ENCODE data around the gene CFAP100. TPM values are rescaled to one million over a fixed set of nuclear protein-coding genes. Genes with fewer than 3 reads are reported as not detected.

CFAP100 gene
- total RNA-seq, 1 experiment from 2014 or later = not detected

GRCh38 chr3:126347543-126348161 is 47.1 kb upstream of the CFAP100 start:
- H3K36me3 Mint-ChIP-seq (ENCODE audit: insufficient read depth, unreplicated experiment) = no peaks in the 10 kb centered on the region
- CTCF ChIA-PET = no interaction called here
- BruUV-seq (replicated peaks) = no TSS peak
- intact Hi-C loops (cut with micrococcal nuclease; ENCODE audit: unreplicated experiment) = no loop called here
- H3K4me3 Mint-ChIP-seq (ENCODE audit: low read depth, unreplicated experiment) = no peak overlapping the region
- no peaks in the 10 kb centered on the region for H3K9me3 Mint-ChIP-seq (ENCODE audit: low read depth, unreplicated experiment)
- no peaks in the 10 kb centered on the region for H3K27me3 Mint-ChIP-seq (ENCODE audit: unreplicated experiment)
- no peak for TF ChIP-seq CTCF (IDR thresholded peaks at IDR 0.05; ENCODE audit: unreplicated experiment)
- DNase-seq = peak; percentile 0
- H3K4me1 Mint-ChIP-seq (ENCODE audit: low read depth, unreplicated experiment) = no peaks in the 10 kb centered on the region
- H3K27ac Mint-ChIP-seq (ENCODE audit: unreplicated experiment) = no peak overlapping the region

GRCh38 chr3:126348308-126348920 is 46.3 kb upstream of the CFAP100 start:
- Mint-ChIP-seq H3K4me3 (ENCODE audit: low read depth, unreplicated experiment) (no peak overlapping the region), H3K27me3 (ENCODE audit: unreplicated experiment) (no peaks in the 10 kb centered on the region), H3K4me1 (ENCODE audit: low read depth, unreplicated experiment) (no peaks in the 10 kb centered on the region), H3K9me3 (ENCODE audit: low read depth, unreplicated experiment) (no peaks in the 10 kb centered on the region), H3K36me3 (ENCODE audit: insufficient read depth, unreplicated experiment) (no peaks in the 10 kb centered on the region), H3K27ac (ENCODE audit: unreplicated experiment) (no peak overlapping the region)
- peak; percentile 30 for TF ChIP-seq CTCF (IDR thresholded peaks at IDR 0.05; ENCODE audit: unreplicated experiment)
- CTCF ChIA-PET = no interaction called here
- no peak for DNase-seq
- BruUV-seq (replicated peaks) = no TSS peak
- intact Hi-C loops (cut with micrococcal nuclease; ENCODE audit: unreplicated experiment) = no loop called here

- CTCF ChIA-PET = no interaction called here
- H3K27me3 Mint-ChIP-seq (ENCODE audit: unreplicated experiment) = no peaks in the 10 kb centered on the region
Measured at GRCh38 chr3:126349071-126349470, 45.6 kb upstream of the CFAP100 start.

GRCh38 chr3:126349611-126350501 is 44.9 kb upstream of the CFAP100 start:
- Mint-ChIP-seq H3K27me3 (ENCODE audit: unreplicated experiment) (no peaks in the 10 kb centered on the region), H3K4me3 (ENCODE audit: low read depth, unreplicated experiment) (no peak overlapping the region), H3K27ac (ENCODE audit: unreplicated experiment) (no peak overlapping the region), H3K4me1 (ENCODE audit: low read depth, unreplicated experiment) (no peaks in the 10 kb centered on the region), H3K36me3 (ENCODE audit: insufficient read depth, unreplicated experiment) (no peaks in the 10 kb centered on the region), H3K9me3 (ENCODE audit: low read depth, unreplicated experiment) (no peaks in the 10 kb centered on the region)
- CTCF ChIA-PET = no interaction called here
- no peak for TF ChIP-seq CTCF (IDR thresholded peaks at IDR 0.05; ENCODE audit: unreplicated experiment)
- BruUV-seq (replicated peaks) = no TSS peak
- DNase-seq = no peak
- intact Hi-C loops (cut with micrococcal nuclease; ENCODE audit: unreplicated experiment) = no loop called here

More at GRCh38 chr3:126349071-126349470, 45.6 kb upstream of the CFAP100 start:
- H3K36me3 Mint-ChIP-seq (ENCODE audit: insufficient read depth, unreplicated experiment) = no peaks in the 10 kb centered on the region
- H3K27ac Mint-ChIP-seq (ENCODE audit: unreplicated experiment) = no peak overlapping the region
- no peaks in the 10 kb centered on the region for H3K4me1 Mint-ChIP-seq (ENCODE audit: low read depth, unreplicated experiment)
- no peak overlapping the region for H3K4me3 Mint-ChIP-seq (ENCODE audit: low read depth, unreplicated experiment)
- TF ChIP-seq CTCF (IDR thresholded peaks at IDR 0.05; ENCODE audit: unreplicated experiment) = no peak
- intact Hi-C loops (cut with micrococcal nuclease; ENCODE audit: unreplicated experiment) = no loop called here
- BruUV-seq (replicated peaks) = no TSS peak
- DNase-seq = no peak
- no peaks in the 10 kb centered on the region for H3K9me3 Mint-ChIP-seq (ENCODE audit: low read depth, unreplicated experiment)

Measured in Calu3 (cell line).